HG03342 (cell line): ENCODE results near the gene YIPF2.
"Not testable (repeated sequence)": the region's sequence is repeated elsewhere in the genome, so short reads cannot be mapped to it uniquely, and the experiment has no call there.

Experiments
- ATAC-seq: cut with Tn5 transposase; IDR thresholded peaks from one replicate; pipeline ENCODE4 v1.9.1; 2021; ENCODE audit warnings: mild to moderate bottlenecking, moderate library complexity; ENCODE audit not compliant: unreplicated experiment

YIPF2 gene

GRCh38 chr19:10941649-10942048 lies 13.2 kb upstream of the YIPF2 start:
- ATAC-seq: not testable (repeated sequence)

- no peak for ATAC-seq
These were observed 8.2 kb upstream of the YIPF2 start for GRCh38 chr19:10936661-10937084.

- no peak for ATAC-seq
These were observed 7.1 kb upstream of the YIPF2 start for GRCh38 chr19:10935371-10936059.

GRCh38 chr19:10929402-10929794 lies 959 bp upstream of the YIPF2 start:
- no peak for ATAC-seq

- ATAC-seq: no peak
These were observed 493 bp downstream of the YIPF2 start for GRCh38 chr19:10927730-10928562.

- no peak for ATAC-seq
These were observed 3.8 kb downstream of the YIPF2 start for GRCh38 chr19:10924597-10924996.

- ATAC-seq: no peak
These were observed 5.0 kb downstream of the YIPF2 start for GRCh38 chr19:10923260-10924112.

- no peak for ATAC-seq
These were observed 5.8 kb downstream of the YIPF2 start for GRCh38 chr19:10922638-10923014.

- no peak for ATAC-seq
These were observed 6.4 kb downstream of the YIPF2 start for GRCh38 chr19:10921910-10922637.

- ATAC-seq: no peak
These were observed 7.1 kb downstream of the YIPF2 start for GRCh38 chr19:10921199-10921909.

GRCh38 chr19:10920781-10921180 lies 7.7 kb downstream of the YIPF2 start:
- ATAC-seq: no peak

- ATAC-seq: no peak
These were observed 8.2 kb downstream of the YIPF2 start for GRCh38 chr19:10920288-10920655.

- ATAC-seq: no peak
These were observed 8.8 kb downstream of the YIPF2 start for GRCh38 chr19:10919352-10920287.

- ATAC-seq: no peak
These were observed 10.1 kb downstream of the YIPF2 start for GRCh38 chr19:10918359-10918758.

GRCh38 chr19:10916602-10917001 lies 11.8 kb downstream of the YIPF2 start:
- ATAC-seq: no peak

- no peak for ATAC-seq
These were observed 13.0 kb downstream of the YIPF2 start for GRCh38 chr19:10915130-10916091.

- no peak for ATAC-seq
These were observed 14.6 kb downstream of the YIPF2 start for GRCh38 chr19:10913716-10914340.
